IMR-90 (cell line): ENCODE data around the gene GANC. TPM values are rescaled to one million over a fixed set of nuclear protein-coding genes. Genes with fewer than 3 reads are reported as not detected.

Experiments
- ATAC-seq: fragments of 200-7000 bp; cut with Tn5 transposase; 2 replicates; pipeline ENCODE4 v1.9.1; 2020; ENCODE audit warnings: low read depth, mild to moderate bottlenecking, moderate library complexity
- BruUV-seq: library from RNA; stranded (reverse); fragments of 400-500 nt; replicated peaks from 2 replicates; lab custom pipeline; 2021; lab: Mats Ljungman, UMichigan
- CTCF ChIA-PET: fragments of 300-600 bp; formaldehyde crosslinking; extraction: SDS; loops from one replicate; lab custom pipeline; 2021; ENCODE audit warnings: antibody characterized with exemption; lab: Yijun Ruan, JAX
- POLR2A ChIA-PET: fragments of 300-600 bp; sonication (Branson Sonifier 250); formaldehyde crosslinking; loops from one replicate; lab custom pipeline; 2022; ENCODE audit warnings: antibody characterized with exemption; ENCODE audit not compliant: unreplicated experiment; lab: Charles Lee
- DNase-seq: peaks from one replicate; pipeline ENCODE4 v3.0.0; 2013
- H2AFZ ChIP-seq: replicated peaks from 2 replicates; pipeline ENCODE3; 2013; ENCODE audit warnings: low read length, mild to moderate bottlenecking; ENCODE audit not compliant: poor library complexity
- H2AK5ac ChIP-seq: 2 replicates; pipeline ENCODE4 v1.6.1; 2013; ENCODE audit warnings: low read depth, low read length, inconsistent platforms
- H2AK9ac ChIP-seq: replicated peaks from 2 replicates; pipeline ENCODE3; 2013; ENCODE audit warnings: mild to moderate bottlenecking, low read depth, low read length, moderate library complexity; ENCODE audit not compliant: poor library complexity
- H2BK120ac ChIP-seq: 2 replicates; pipeline ENCODE4 v1.6.1; 2013; ENCODE audit warnings: low read depth, low read length, inconsistent platforms
- H2BK15ac ChIP-seq: 3 replicates; pipeline ENCODE4 v1.6.1; 2013; ENCODE audit warnings: low read depth, low read length, inconsistent platforms
- H2BK20ac ChIP-seq: 2 replicates; pipeline ENCODE4 v1.6.1; 2013; ENCODE audit warnings: low read depth, mild to moderate bottlenecking, inconsistent platforms, low read length, moderate library complexity
- H2BK5ac ChIP-seq: 2 replicates; pipeline ENCODE4 v1.6.1; 2013; ENCODE audit warnings: mild to moderate bottlenecking, low read depth, low read length, inconsistent platforms; ENCODE audit not compliant: poor library complexity, severe bottlenecking
- H3K14ac ChIP-seq: replicated peaks from 2 replicates; pipeline ENCODE4 v1.6.1; 2013; ENCODE audit warnings: low read depth, low read length, inconsistent platforms
- H3K18ac ChIP-seq: 2 replicates; pipeline ENCODE4 v1.6.1; 2013; ENCODE audit warnings: low read depth, low read length, control low read depth
- H3K23ac ChIP-seq: 2 replicates; pipeline ENCODE4 v1.6.1; 2013; ENCODE audit warnings: low read depth, low read length, inconsistent platforms
- H3K27ac ChIP-seq: 2 replicates; pipeline ENCODE4 v1.5.1; 2013; ENCODE audit warnings: mild to moderate bottlenecking, control low read depth, low read length; ENCODE audit not compliant: insufficient read depth
- H3K27me3 ChIP-seq: 2 replicates; pipeline ENCODE4 v1.6.1; 2013; ENCODE audit warnings: low read length; ENCODE audit not compliant: control insufficient read depth, insufficient read depth
- H3K36me3 ChIP-seq: 2 replicates; pipeline ENCODE4 v1.6.1; 2013; ENCODE audit warnings: low read length, mixed read lengths; ENCODE audit not compliant: control insufficient read depth, insufficient read depth
- H3K4ac ChIP-seq: 2 replicates; pipeline ENCODE4 v1.6.1; 2013; ENCODE audit warnings: low read depth, low read length, inconsistent platforms
- H3K4me1 ChIP-seq: 2 replicates; pipeline ENCODE4 v1.6.1; 2013; ENCODE audit warnings: low read length, mixed read lengths; ENCODE audit not compliant: control insufficient read depth, insufficient read depth
- H3K4me2 ChIP-seq: 2 replicates; pipeline ENCODE4 v1.6.1; 2013; ENCODE audit warnings: low read depth, mild to moderate bottlenecking, control low read depth, low read length, moderate library complexity
- H3K4me3 ChIP-seq: 2 replicates; pipeline ENCODE4 v1.5.1; 2013; ENCODE audit warnings: low read depth, mild to moderate bottlenecking, control low read depth, low read length, moderate library complexity; ENCODE audit not compliant: insufficient read depth
- H3K56ac ChIP-seq: 2 replicates; pipeline ENCODE4 v1.6.1; 2013; ENCODE audit warnings: low read length, inconsistent platforms; ENCODE audit not compliant: insufficient read depth; ENCODE audit errors: extremely low read depth
- H3K79me1 ChIP-seq, 2 experiments: 2 replicates each; pipeline ENCODE4 v1.6.1; 2013; ENCODE audit warnings: low read length in 2 of 2, inconsistent platforms in 1 of 2, low read depth in 1 of 2
- H3K9ac ChIP-seq: 2 replicates; pipeline ENCODE4 v1.6.1; 2013; ENCODE audit warnings: low read depth, low read length, control low read depth
- H3K9me1 ChIP-seq: 2 replicates; pipeline ENCODE4 v1.6.1; 2013; ENCODE audit warnings: low read length, inconsistent platforms; ENCODE audit not compliant: insufficient read depth
- H3K9me3 ChIP-seq: 2 replicates; pipeline ENCODE4 v1.6.1; 2013; ENCODE audit warnings: low read length; ENCODE audit not compliant: control insufficient read depth, insufficient read depth
- H4K20me1 ChIP-seq: 2 replicates; pipeline ENCODE4 v1.6.1; 2013; ENCODE audit warnings: low read length, inconsistent platforms; ENCODE audit not compliant: insufficient read depth
- H4K5ac ChIP-seq: 2 replicates; pipeline ENCODE4 v1.6.1; 2013; ENCODE audit warnings: mild to moderate bottlenecking, low read depth, low read length, control low read depth
- H4K8ac ChIP-seq, 2 experiments: 2 replicates each; pipeline ENCODE4 v1.6.1; 2013; ENCODE audit warnings: low read depth in 2 of 2, low read length in 2 of 2, control low read depth in 1 of 2, inconsistent platforms in 1 of 2
- H4K91ac ChIP-seq: 2 replicates; pipeline ENCODE4 v1.6.1; 2013; ENCODE audit warnings: low read depth, low read length, inconsistent platforms; ENCODE audit not compliant: insufficient read depth
- CEBPB ChIP-seq: IDR thresholded peaks from 2 replicates; pipeline ENCODE4 v1.6.1; 2012; ENCODE audit warnings: low read depth, low read length, improper control_type of control experiment
- CHD1 ChIP-seq: IDR thresholded peaks from 2 replicates; pipeline ENCODE4 v1.6.1; 2012; ENCODE audit warnings: low read depth, low read length, improper control_type of control experiment
- FOS ChIP-seq: fragments of 150-350 bp; IDR thresholded peaks from 2 replicates; pipeline ENCODE4 v1.6.1; 2016; ENCODE audit warnings: low read depth, low read length
- MAFK ChIP-seq: IDR thresholded peaks from 2 replicates; pipeline ENCODE4 v1.6.1; 2012; ENCODE audit warnings: low read depth, low read length, improper control_type of control experiment
- MXI1 ChIP-seq: IDR thresholded peaks from 2 replicates; pipeline ENCODE4 v1.6.1; 2012; ENCODE audit warnings: low read depth, mild to moderate bottlenecking, low read length, moderate library complexity, borderline replicate concordance
- NFE2L2 ChIP-seq: fragments of 150-350 bp; IDR thresholded peaks from 2 replicates; pipeline ENCODE4 v1.6.1; 2016; ENCODE audit warnings: low read depth, mild to moderate bottlenecking, low read length
- POLR2A ChIP-seq: IDR thresholded peaks from 2 replicates; pipeline ENCODE4 v1.6.1; 2012; ENCODE audit warnings: mild to moderate bottlenecking, low read depth, low read length
- RAD21 ChIP-seq: IDR thresholded peaks from 2 replicates; pipeline ENCODE4 v1.6.1; 2012; ENCODE audit warnings: low read length, improper control_type of control experiment
- RCOR1 ChIP-seq: IDR thresholded peaks from 2 replicates; pipeline ENCODE4 v1.6.1; 2012; ENCODE audit warnings: mild to moderate bottlenecking, low read length, improper control_type of control experiment; ENCODE audit not compliant: insufficient replicate concordance
- RFX5 ChIP-seq: IDR thresholded peaks from 2 replicates; pipeline ENCODE4 v1.8.0; 2012; ENCODE audit warnings: low read depth, mild to moderate bottlenecking, low read length, moderate library complexity
- SMC3 ChIP-seq: fragments of 150-350 bp; IDR thresholded peaks from 2 replicates; pipeline ENCODE4 v1.6.1; 2016; ENCODE audit warnings: low read depth, mild to moderate bottlenecking, antibody characterized with exemption, low read length, moderate library complexity
- WGBS, 2 experiments: methylation state at CpG; one replicate each; pipeline versions ENCODE4 v1.1.5 to v1.1.7; 2013; ENCODE audit warnings: missing lambda C conversion rate in 2 of 2; ENCODE audit not compliant: insufficient read length in 1 of 2; ENCODE audit errors: extremely low coverage in 2 of 2; 5-methylcytosine and 5-hydroxymethylcytosine counted together
- dilution Hi-C: fragments of 300-500 bp; cut with HindIII; formaldehyde crosslinking; loops from one replicate; pipeline ENCODE4 v1.14.3; 2018; ENCODE audit warnings: low sequenced_read_pairs; ENCODE audit not compliant: unreplicated experiment
- in situ Hi-C: fragments of 300-500 bp; cut with MboI; formaldehyde crosslinking; loops from 3 replicates; pipeline ENCODE4 v1.14.3; 2019; ENCODE audit warnings: low sequenced_read_pairs, inconsistent platforms, mixed read lengths
- intact Hi-C: fragments of 100-400 bp; cut with micrococcal nuclease; formaldehyde crosslinking; loops from 2 replicates; pipeline ENCODE4 v1.10.0; 2022
- polyA plus RNA-seq, 3 experiments: library from polyadenylated mRNA; depleted of rRNA; stranded (reverse); fragments of >200 nt; gene quantifications; 2 replicates each; pipeline ENCODE4 v1.2.3, GENCODE V29; 2012; ENCODE audit warnings: low replicate concordance in 1 of 3
- total RNA-seq: library from RNA; depleted of rRNA; stranded (reverse); fragments of >200 nt; gene quantifications from 2 replicates; pipeline ENCODE4 v1.2.3, GENCODE V29; 2012
- TF ChIP-seq, protein P1 (sequence below): conservative IDR thresholded peaks from 2 replicates; pipeline ENCODE4 v1.5.1; 2012; ENCODE audit warnings: mild to moderate bottlenecking, low read depth, low read length, improper control_type of control experiment
- TF ChIP-seq, protein P2 (sequence below): fragments of 150-350 bp; IDR thresholded peaks from 2 replicates; pipeline ENCODE4 v1.6.1; 2017; ENCODE audit warnings: mild to moderate bottlenecking, antibody characterized with exemption, low read length, low read depth

The GANC gene
- total and polyA plus RNA-seq, 2 of the 4 experiments (the other 2 are of a cell fraction) = 7.1 to 19.2 TPM

DNA sequence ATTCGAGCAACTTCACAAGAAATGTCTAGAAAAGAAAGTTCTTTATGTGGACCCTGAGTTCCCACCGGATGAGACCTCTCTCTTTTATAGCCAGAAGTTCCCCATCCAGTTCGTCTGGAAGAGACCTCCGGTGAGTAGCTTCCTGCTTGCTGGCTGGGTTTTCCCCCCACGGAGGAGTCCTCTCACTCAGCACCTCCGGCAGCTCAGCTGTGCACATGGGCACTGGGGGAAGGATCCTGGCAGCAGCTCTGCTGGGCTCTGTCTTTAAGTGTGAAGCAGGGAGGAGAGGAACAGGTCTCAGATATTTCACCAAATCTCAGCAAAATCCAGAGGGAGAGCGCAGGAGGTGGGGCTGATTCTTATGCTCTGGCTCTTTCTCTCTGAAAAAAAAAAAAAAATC lies 87.0 kb downstream of the GANC start:
- BruUV-seq = no TSS peak
- no peak overlapping the region for H4K91ac ChIP-seq
- H3K9ac ChIP-seq = no peak overlapping the region
- H3K4me3 ChIP-seq = no peak overlapping the region
- no peaks in the 10 kb centered on the region for H3K4me1 ChIP-seq
- ChIA-PET POLR2A (no interaction called here), CTCF (interaction anchor here (1.1 kb wide), 1 partner anchor 33 kb away, joined by 3 read pairs; no protein-coding TSS in a partner anchor)
- DNase-seq = no peak
- H2BK120ac ChIP-seq = no peak overlapping the region
- H3K14ac ChIP-seq = no peak overlapping the region
- no peaks in the 10 kb centered on the region for H3K27me3 ChIP-seq
- no peak overlapping the region for H2AFZ ChIP-seq
- no peaks in the 10 kb centered on the region for H4K20me1 ChIP-seq
- TF ChIP-seq RFX5 = no peak
- TF ChIP-seq MXI1 = no peak
- no peak for TF ChIP-seq RCOR1
- TF ChIP-seq, protein P1, sequence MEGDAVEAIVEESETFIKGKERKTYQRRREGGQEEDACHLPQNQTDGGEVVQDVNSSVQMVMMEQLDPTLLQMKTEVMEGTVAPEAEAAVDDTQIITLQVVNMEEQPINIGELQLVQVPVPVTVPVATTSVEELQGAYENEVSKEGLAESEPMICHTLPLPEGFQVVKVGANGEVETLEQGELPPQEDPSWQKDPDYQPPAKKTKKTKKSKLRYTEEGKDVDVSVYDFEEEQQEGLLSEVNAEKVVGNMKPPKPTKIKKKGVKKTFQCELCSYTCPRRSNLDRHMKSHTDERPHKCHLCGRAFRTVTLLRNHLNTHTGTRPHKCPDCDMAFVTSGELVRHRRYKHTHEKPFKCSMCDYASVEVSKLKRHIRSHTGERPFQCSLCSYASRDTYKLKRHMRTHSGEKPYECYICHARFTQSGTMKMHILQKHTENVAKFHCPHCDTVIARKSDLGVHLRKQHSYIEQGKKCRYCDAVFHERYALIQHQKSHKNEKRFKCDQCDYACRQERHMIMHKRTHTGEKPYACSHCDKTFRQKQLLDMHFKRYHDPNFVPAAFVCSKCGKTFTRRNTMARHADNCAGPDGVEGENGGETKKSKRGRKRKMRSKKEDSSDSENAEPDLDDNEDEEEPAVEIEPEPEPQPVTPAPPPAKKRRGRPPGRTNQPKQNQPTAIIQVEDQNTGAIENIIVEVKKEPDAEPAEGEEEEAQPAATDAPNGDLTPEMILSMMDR = no peak
- TF ChIP-seq CEBPB = no peak
- no peak for TF ChIP-seq MAFK
- TF ChIP-seq FOS = no peak
- no peak for TF ChIP-seq NFE2L2
- TF ChIP-seq SMC3 = no peak
- TF ChIP-seq, protein P2, sequence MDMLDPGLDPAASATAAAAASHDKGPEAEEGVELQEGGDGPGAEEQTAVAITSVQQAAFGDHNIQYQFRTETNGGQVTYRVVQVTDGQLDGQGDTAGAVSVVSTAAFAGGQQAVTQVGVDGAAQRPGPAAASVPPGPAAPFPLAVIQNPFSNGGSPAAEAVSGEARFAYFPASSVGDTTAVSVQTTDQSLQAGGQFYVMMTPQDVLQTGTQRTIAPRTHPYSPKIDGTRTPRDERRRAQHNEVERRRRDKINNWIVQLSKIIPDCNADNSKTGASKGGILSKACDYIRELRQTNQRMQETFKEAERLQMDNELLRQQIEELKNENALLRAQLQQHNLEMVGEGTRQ = no peak
- no peak for TF ChIP-seq CHD1
- TF ChIP-seq POLR2A = no peak
- no peak for TF ChIP-seq RAD21
- H4K8ac ChIP-seq = no peak overlapping the region
- no peaks in the 10 kb centered on the region for H3K79me1 ChIP-seq
- WGBS, 2 experiments = 100% methylated on average over 2 of the region's 7 CpGs; no CpG with 5 or more reads in 1 of the 2 experiments
- no peak overlapping the region for H4K5ac ChIP-seq
- intact Hi-C loops = no loop called here
- in situ Hi-C loops = no loop called here
- no peak overlapping the region for H2AK5ac ChIP-seq
- no peak overlapping the region for H2BK15ac ChIP-seq
- no peak overlapping the region for H3K56ac ChIP-seq
- dilution Hi-C loops = no loop called here
- no peaks in the 10 kb centered on the region for H3K36me3 ChIP-seq
- no peak overlapping the region for H2BK5ac ChIP-seq
- H3K27ac ChIP-seq = no peak overlapping the region
- H3K4ac ChIP-seq = no peak overlapping the region
- no peak overlapping the region for H3K4me2 ChIP-seq
- no peak overlapping the region for H2AK9ac ChIP-seq
- H3K23ac ChIP-seq = no peak overlapping the region
- H3K9me1 ChIP-seq = no peaks in the 10 kb centered on the region
- ATAC-seq = no peak
- no peaks in the 10 kb centered on the region for H3K9me3 ChIP-seq
- no peak overlapping the region for H3K18ac ChIP-seq
- H2BK20ac ChIP-seq = no peak overlapping the region
